GM12878 (cell line): Measurements from ENCODE around the gene MTFR1L. TPM values are rescaled to one million over a fixed set of nuclear protein-coding genes. Genes with fewer than 3 reads are reported as not detected.

Experiments
- ATAC-seq: fragments of 200-7000 bp; cut with Tn5 transposase; 3 replicates; pipeline ENCODE4 v1.9.1; 2020; ENCODE audit warnings: mild to moderate bottlenecking, moderate library complexity
- BruUV-seq: library from RNA; stranded (reverse); fragments of 400-500 nt; replicated peaks from 2 replicates; lab custom pipeline; 2021; lab: Mats Ljungman, UMichigan
- CTCF ChIA-PET: fragments of 300-600 bp; sonication (Branson Sonifier 250); formaldehyde crosslinking; extraction: SDS; loops from one replicate; lab custom pipeline; 2021; ENCODE audit warnings: inconsistent platforms; lab: Yijun Ruan, JAX
- POLR2A ChIA-PET: fragments of 350-600 bp; formaldehyde crosslinking; extraction: SDS; loops from one replicate; lab custom pipeline; 2021; ENCODE audit warnings: inconsistent platforms; lab: Charles Lee
- RAD21 ChIA-PET: fragments of 300-600 bp; sonication (Branson Sonifier 250); formaldehyde crosslinking; loops from one replicate; lab custom pipeline; 2023; ENCODE audit warnings: antibody characterized with exemption; ENCODE audit not compliant: unreplicated experiment; lab: Charles Lee
- SMC1A ChIA-PET: fragments of 300-600 bp; sonication (Branson Sonifier 250); formaldehyde crosslinking; loops from one replicate; lab custom pipeline; 2023; ENCODE audit not compliant: unreplicated experiment, uncharacterized antibody; lab: Charles Lee
- DNase-seq: peaks from one replicate; pipeline ENCODE4 v3.0.0-alpha.2; 2011; ENCODE audit warnings: low read depth, low spot score
- FAIRE-seq: peaks from 3 replicates; lab custom pipeline; 2011; peaks lifted over from hg19 to GRCh38; lab: Jason Lieb, UNC
- H2AFZ ChIP-seq: 2 replicates; pipeline ENCODE4 v1.6.0; 2011; ENCODE audit warnings: low read depth, low read length, control low read depth; ENCODE audit not compliant: control insufficient read depth
- H3K27ac ChIP-seq: 2 replicates; pipeline ENCODE4 v1.5.1; 2011; ENCODE audit warnings: control low read depth; ENCODE audit not compliant: control insufficient read depth, insufficient read depth
- H3K27me3 ChIP-seq, 2 experiments: replicated peaks in 1 of 2; 2 replicates each; pipeline versions ENCODE4 v1.6.0 to v1.6.1; 2011; ENCODE audit warnings: low read length in 1 of 2; ENCODE audit not compliant: control insufficient read depth in 2 of 2, insufficient read depth in 2 of 2
- H3K36me3 ChIP-seq, 2 experiments: 2 replicates each; pipeline ENCODE4 v1.5.1; 2011; ENCODE audit warnings: low read length in 1 of 2; ENCODE audit not compliant: control insufficient read depth in 2 of 2, insufficient read depth in 2 of 2
- H3K4me1 ChIP-seq: 2 replicates; pipeline ENCODE4 v1.6.1; 2011; ENCODE audit warnings: mild to moderate bottlenecking, low read length, moderate library complexity, mixed read lengths; ENCODE audit not compliant: control insufficient read depth, insufficient read depth
- H3K4me2 ChIP-seq: 2 replicates; pipeline ENCODE4 v1.6.0; 2011; ENCODE audit warnings: control low read depth; ENCODE audit not compliant: control insufficient read depth, insufficient read depth
- H3K4me3 ChIP-seq: fragments of 200-600 bp; sonication (generic); 2 replicates; pipeline ENCODE4 v1.5.1; 2016
- H3K79me2 ChIP-seq: 2 replicates; pipeline ENCODE4 v1.6.0; 2011; ENCODE audit warnings: low read length; ENCODE audit not compliant: control insufficient read depth, insufficient read depth
- H3K9ac ChIP-seq: 2 replicates; pipeline ENCODE4 v1.8.0; 2011; ENCODE audit warnings: low read length, control low read depth, mixed read lengths; ENCODE audit not compliant: control insufficient read depth, insufficient read depth
- H3K9me3 ChIP-seq: replicated peaks from 3 replicates; pipeline ENCODE4 v1.5.1; 2011; ENCODE audit warnings: mild to moderate bottlenecking, low read length; ENCODE audit not compliant: control insufficient read depth, insufficient read depth
- H4K20me1 ChIP-seq: 2 replicates; pipeline ENCODE4 v1.6.0; 2011; ENCODE audit not compliant: control insufficient read depth, insufficient read depth
- ATF7 ChIP-seq: fragments of 450-650 bp; IDR thresholded peaks from 2 replicates; pipeline ENCODE4 v1.6.1; 2016; ENCODE audit warnings: low read depth, mild to moderate bottlenecking
- BCL3 ChIP-seq: IDR thresholded peaks from 2 replicates; pipeline ENCODE4 v1.6.1; 2011; ENCODE audit warnings: borderline replicate concordance, low read depth, mild to moderate bottlenecking, moderate library complexity, low read length; ENCODE audit not compliant: insufficient read depth, poor library complexity, severe bottlenecking
- BHLHE40 ChIP-seq, 2 experiments: fragments of 450-650 bp in 1 of 2; IDR thresholded peaks; 2 replicates each; pipeline ENCODE4 v1.6.1; 2011 to 2017; ENCODE audit warnings: low read depth in 2 of 2, borderline replicate concordance in 1 of 2, improper control_type of control experiment in 1 of 2, low read length in 1 of 2, mild to moderate bottlenecking in 1 of 2
- CHD2 ChIP-seq: IDR thresholded peaks from 2 replicates; pipeline ENCODE4 v1.6.1; 2011; ENCODE audit warnings: low read depth, low read length, improper control_type of control experiment, borderline replicate concordance
- FOXK2 ChIP-seq: fragments of 450-650 bp; IDR thresholded peaks from 2 replicates; pipeline ENCODE4 v1.6.1; 2017; ENCODE audit warnings: mild to moderate bottlenecking, moderate library complexity
- GATAD2B ChIP-seq: fragments of 450-650 bp; conservative IDR thresholded peaks from 2 replicates; pipeline ENCODE4 v1.6.1; 2017; ENCODE audit warnings: low read depth, mild to moderate bottlenecking, moderate library complexity
- NBN ChIP-seq: fragments of 450-650 bp; IDR thresholded peaks from 2 replicates; pipeline ENCODE4 v1.6.1; 2016
- NR2F1 ChIP-seq: fragments of 450-650 bp; conservative IDR thresholded peaks from 2 replicates; pipeline ENCODE4 v1.6.1; 2017; ENCODE audit warnings: mild to moderate bottlenecking
- PAX8 ChIP-seq: fragments of 450-650 bp; IDR thresholded peaks from 2 replicates; pipeline ENCODE4 v1.6.1; 2017; ENCODE audit warnings: mild to moderate bottlenecking, moderate library complexity
- PBX3 ChIP-seq: IDR thresholded peaks from 2 replicates; pipeline ENCODE4 v1.6.1; 2011; ENCODE audit warnings: mild to moderate bottlenecking, low read depth, low read length, moderate library complexity; ENCODE audit not compliant: insufficient replicate concordance
- PKNOX1 ChIP-seq: fragments of 450-650 bp; IDR thresholded peaks from 2 replicates; pipeline ENCODE4 v1.6.1; 2016; ENCODE audit warnings: mild to moderate bottlenecking
- POU2F2 ChIP-seq: IDR thresholded peaks from 3 replicates; pipeline ENCODE4 v1.6.1; 2011; ENCODE audit warnings: low read depth, mild to moderate bottlenecking, low read length, borderline replicate concordance
- RUNX3 ChIP-seq: IDR thresholded peaks from 2 replicates; pipeline ENCODE4 v1.6.1; 2012; ENCODE audit warnings: low read length, inconsistent platforms
- SP1 ChIP-seq: IDR thresholded peaks from one replicate; pipeline ENCODE4 v1.6.1; 2011; ENCODE audit warnings: low read depth, low read length
- WGBS: methylation state at CpG from one replicate; pipeline ENCODE4 v1.1.6; 2016; ENCODE audit warnings: low lambda C conversion rate; ENCODE audit not compliant: insufficient replicate concordance, insufficient coverage; ENCODE audit errors: missing lambda C conversion rate; 5-methylcytosine and 5-hydroxymethylcytosine counted together
- in situ Hi-C: fragments of 300-500 bp; cut with MboI; formaldehyde crosslinking; loops from 9 replicates; pipeline ENCODE4 v1.14.3; 2018; ENCODE audit warnings: mixed read lengths
- intact Hi-C: fragments of 100-400 bp; cut with micrococcal nuclease; formaldehyde crosslinking; loops from one replicate; pipeline ENCODE4 v1.14.2; 2022; ENCODE audit not compliant: unreplicated experiment
- polyA plus RNA-seq, 11 experiments: library from polyadenylated mRNA; depleted of rRNA in 4 of 11; unstranded in 6 of 11; stranded (reverse) in 5 of 11; fragments of >200 nt; fragmentation: Nextera tagmentation in 4 of 11; fragmentation: Illumina TruSeq in 1 of 11; extraction: Ambion mirVana in 4 of 11; extraction: Trizol in 1 of 11; gene quantifications; 1 replicate in 1 of 11; 2 replicates in 10 of 11; pipeline versions ENCODE4 v1.2.1 to v1.2.3, GENCODE V29; 2011 to 2016; ENCODE audit warnings: inconsistent platforms in 2 of 11, missing spikeins in 2 of 11, low read depth in 1 of 11
- total RNA-seq, 4 experiments: library from RNA; depleted of rRNA in 3 of 4; stranded (reverse); fragments of >200 nt in 3 of 4; fragmentation: Illumina TruSeq in 1 of 4; extraction: Trizol in 1 of 4; gene quantifications; 2 replicates each; pipeline versions ENCODE4 v1.2.1 to v1.2.3, GENCODE V29; 2013 to 2021
- TF ChIP-seq, protein P1 (sequence below): fragments of 450-650 bp; formaldehyde crosslinking; IDR thresholded peaks from 2 replicates; pipeline ENCODE4 v1.4.0; 2022; ENCODE audit warnings: mild to moderate bottlenecking, moderate library complexity

MTFR1L gene
- total and polyA plus RNA-seq, 10 of the 15 experiments (the other 5 are each of a cell fraction or from before 2014, with no cell fraction given): 16.9 to 44.2 (median 30.3) TPM

GRCh38 chr1:25802915-25803314, 16.8 kb upstream of the MTFR1L start:
- H3K36me3 ChIP-seq: no peaks in the 10 kb centered on the region
- FAIRE-seq (peak; percentile 71), DNase-seq (no peak), ATAC-seq (peak; percentile 75)
- H3K79me2 ChIP-seq: no peaks in the 10 kb centered on the region
- intact Hi-C loops: loop anchor here (5.0 to 10.0 kb wide), 2 partner anchors 126 to 558 kb away; partner anchors contain the start of gene RSRP1
- no peak overlapping the region for H3K27ac ChIP-seq
- in situ Hi-C loops: loop anchor here (25.0 kb wide), 1 partner anchor 391 kb away; the partner anchor contains the start of gene RHCE
- no peak overlapping the region for H2AFZ ChIP-seq
- no peaks in the 10 kb centered on the region; the same call in 2 of the 3 replicates for H3K9me3 ChIP-seq
- POLR2A ChIA-PET: interaction anchor here (0.6 to 1.6 kb wide), 4 partner anchors 17 to 259 kb away, joined by 3 to 6 read pairs (median 4); partner anchors contain the start of genes LDLRAP1 and MTFR1L
- no peaks in the 10 kb centered on the region for H3K27me3 ChIP-seq
- no peak overlapping the region for H3K4me3 ChIP-seq
- peaks cover 33% of the 10 kb centered on the region for H3K4me1 ChIP-seq
- CTCF ChIA-PET: interaction anchor here (0.9 to 8.4 kb wide), 6 partner anchors 8 to 282 kb away, joined by 3 to 63 read pairs (median 8); no protein-coding TSS in a partner anchor
- BruUV-seq: no TSS peak
- H4K20me1 ChIP-seq: no peaks in the 10 kb centered on the region
- no peak overlapping the region for H3K9ac ChIP-seq
- WGBS: 9% methylated on average over 6 of the region's 6 CpGs
- SMC1A ChIA-PET: interaction anchor here (0.8 to 2.2 kb wide), 6 partner anchors 12 to 368 kb away, joined by 3 to 7 read pairs (median 3); no protein-coding TSS in a partner anchor
- H3K4me2 ChIP-seq: peak overlapping the region; percentile 78
- RAD21 ChIA-PET: interaction anchor here (1.1 to 2.3 kb wide), 4 partner anchors 17 to 315 kb away, joined by 3 to 6 read pairs (median 4); partner anchors contain the start of gene MTFR1L
- no peak for TF ChIP-seq PAX8
- 0 out of 2 replicates have a peak, but pooled peaks have one; percentile 13 for TF ChIP-seq NBN
- TF ChIP-seq PKNOX1: peak; percentile 93
- peak in 1 of 2 experiments; percentile 9; a peak in 1 of 4 replicates for TF ChIP-seq BHLHE40 (IDR thresholded peaks at IDR 0.05; ENCODE audit: borderline replicate concordance in 1 of 2, low read depth in 2 of 2, low read length in 1 of 2)
- peak; percentile 28; the same call in 1 of the 2 replicates for TF ChIP-seq ATF7
- TF ChIP-seq NR2F1: peak; percentile 32; the same call in 1 of the 2 replicates
- no peak for TF ChIP-seq BCL3
- TF ChIP-seq GATAD2B: no peak
- TF ChIP-seq SP1: peak; percentile 16
- TF ChIP-seq, protein P1, sequence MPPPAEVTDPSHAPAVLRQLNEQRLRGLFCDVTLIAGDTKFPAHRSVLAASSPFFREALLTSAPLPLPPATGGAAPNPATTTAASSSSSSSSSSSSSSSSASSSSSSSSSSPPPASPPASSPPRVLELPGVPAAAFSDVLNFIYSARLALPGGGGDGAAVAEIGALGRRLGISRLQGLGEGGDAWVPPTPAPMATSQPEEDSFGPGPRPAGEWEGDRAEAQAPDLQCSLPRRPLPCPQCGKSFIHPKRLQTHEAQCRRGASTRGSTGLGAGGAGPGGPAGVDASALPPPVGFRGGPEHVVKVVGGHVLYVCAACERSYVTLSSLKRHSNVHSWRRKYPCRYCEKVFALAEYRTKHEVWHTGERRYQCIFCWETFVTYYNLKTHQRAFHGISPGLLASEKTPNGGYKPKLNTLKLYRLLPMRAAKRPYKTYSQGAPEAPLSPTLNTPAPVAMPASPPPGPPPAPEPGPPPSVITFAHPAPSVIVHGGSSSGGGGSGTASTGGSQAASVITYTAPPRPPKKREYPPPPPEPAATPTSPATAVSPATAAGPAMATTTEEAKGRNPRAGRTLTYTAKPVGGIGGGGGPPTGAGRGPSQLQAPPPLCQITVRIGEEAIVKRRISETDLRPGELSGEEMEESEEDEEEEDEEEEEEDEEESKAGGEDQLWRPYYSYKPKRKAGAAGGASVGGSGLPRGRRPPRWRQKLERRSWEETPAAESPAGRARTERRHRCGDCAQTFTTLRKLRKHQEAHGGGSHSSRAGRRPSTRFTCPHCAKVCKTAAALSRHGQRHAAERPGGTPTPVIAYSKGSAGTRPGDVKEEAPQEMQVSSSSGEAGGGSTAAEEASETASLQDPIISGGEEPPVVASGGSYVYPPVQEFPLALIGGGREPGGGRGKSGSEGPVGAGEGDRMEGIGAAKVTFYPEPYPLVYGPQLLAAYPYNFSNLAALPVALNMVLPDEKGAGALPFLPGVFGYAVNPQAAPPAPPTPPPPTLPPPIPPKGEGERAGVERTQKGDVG (CRISPR knock-in tag): no peak
- TF ChIP-seq PBX3: peak; percentile 70
- TF ChIP-seq CHD2: 0 out of 2 replicates have a peak, but pooled peaks have one; percentile 17
- TF ChIP-seq POU2F2: peak; percentile 91; the same call in 2 of the 3 replicates
- 0 out of 2 replicates have a peak, but pooled peaks have one; percentile 16 for TF ChIP-seq FOXK2
- peak; percentile 64 for TF ChIP-seq RUNX3
